HEK293 (cell line): Measurements from ENCODE around the gene PHLDB3.

Experiments
- CTCF ChIA-PET: fragments of 350-600 bp; formaldehyde crosslinking; extraction: SDS; loops from one replicate; lab custom pipeline; 2021; ENCODE audit warnings: antibody characterized with exemption; lab: Yijun Ruan, JAX
- POLR2A ChIA-PET: fragments of 300-600 bp; formaldehyde crosslinking; extraction: SDS; loops from one replicate; lab custom pipeline; 2020; ENCODE audit warnings: antibody characterized with exemption, inconsistent platforms; lab: Yijun Ruan, JAX
- H3K27ac ChIP-seq: fragments of 200-500 bp; sonication (Bioruptor generic); 2 replicates; pipeline ENCODE4 v1.5.1; 2014; ENCODE audit warnings: low read depth, low read length, control low read depth, inconsistent platforms; ENCODE audit errors: extremely low read depth
- H3K36me3 ChIP-seq, 2 experiments: fragments of 200-500 bp in 1 of 2; sonication (Bioruptor generic) in 1 of 2; 1 replicate in 1 of 2; 2 replicates in 1 of 2; pipeline ENCODE4 v1.5.1; 2014 to 2017; ENCODE audit warnings: inconsistent platforms in 2 of 2, low read length in 2 of 2; ENCODE audit not compliant: control insufficient read depth in 2 of 2, insufficient read depth in 1 of 2
- H3K4me1 ChIP-seq: fragments of 200-500 bp; sonication (Bioruptor generic); 2 replicates; pipeline ENCODE4 v1.5.1; 2014; ENCODE audit warnings: mild to moderate bottlenecking, low read length, inconsistent platforms; ENCODE audit not compliant: control insufficient read depth, insufficient read depth
- H3K4me3 ChIP-seq: 2 replicates; pipeline ENCODE4 v1.5.1; 2011; ENCODE audit warnings: low read depth, mild to moderate bottlenecking, control low read depth, low read length, moderate library complexity
- H3K9me3 ChIP-seq: fragments of 200-500 bp; sonication (Bioruptor generic); 2 replicates; pipeline ENCODE4 v1.5.1; 2014; ENCODE audit warnings: low read depth, low read length, inconsistent platforms; ENCODE audit not compliant: control insufficient read depth, insufficient read depth
- PATZ1 ChIP-seq: fragments of 450-650 bp; formaldehyde crosslinking; IDR thresholded peaks from 2 replicates; pipeline ENCODE4 v1.5.1; 2016; ENCODE audit warnings: missing biosample characterization, missing genetic modification characterization
- PRDM10 ChIP-seq: fragments of 450-650 bp; formaldehyde crosslinking; IDR thresholded peaks from 2 replicates; pipeline ENCODE4 v1.5.1; 2016; ENCODE audit warnings: missing biosample characterization, missing genetic modification characterization
- ZBTB21 ChIP-seq: fragments of 450-650 bp; formaldehyde crosslinking; IDR thresholded peaks from 2 replicates; pipeline ENCODE4 v1.5.1; 2017; ENCODE audit warnings: missing biosample characterization, missing genetic modification characterization
- ZFP3 ChIP-seq: fragments of 450-650 bp; formaldehyde crosslinking; IDR thresholded peaks from 2 replicates; pipeline ENCODE4 v1.5.1; 2016; ENCODE audit warnings: low read depth, missing biosample characterization, missing genetic modification characterization
- ZNF121 ChIP-seq: fragments of 450-650 bp; formaldehyde crosslinking; IDR thresholded peaks from 2 replicates; pipeline ENCODE4 v1.5.1; 2016; ENCODE audit warnings: missing biosample characterization, missing genetic modification characterization
- ZNF19 ChIP-seq: fragments of 450-650 bp; formaldehyde crosslinking; IDR thresholded peaks from 2 replicates; pipeline ENCODE4; 2016; ENCODE audit warnings: missing biosample characterization, missing genetic modification characterization, low read depth
- ZNF2 ChIP-seq: fragments of 450-650 bp; formaldehyde crosslinking; IDR thresholded peaks from 2 replicates; pipeline ENCODE4 v1.5.1; 2016; ENCODE audit warnings: missing biosample characterization, missing genetic modification characterization
- ZNF248 ChIP-seq: fragments of 450-650 bp; formaldehyde crosslinking; IDR thresholded peaks from 2 replicates; pipeline ENCODE4 v1.5.1; 2017; ENCODE audit warnings: missing biosample characterization, missing genetic modification characterization
- ZNF280C ChIP-seq: fragments of 450-650 bp; formaldehyde crosslinking; IDR thresholded peaks from 2 replicates; pipeline ENCODE4 v1.5.1; 2016; ENCODE audit warnings: missing biosample characterization, missing genetic modification characterization
- ZNF335 ChIP-seq: fragments of 450-650 bp; formaldehyde crosslinking; conservative IDR thresholded peaks from 2 replicates; pipeline ENCODE4 v1.5.1; 2016; ENCODE audit warnings: missing biosample characterization, missing genetic modification characterization
- ZNF350 ChIP-seq: fragments of 450-650 bp; formaldehyde crosslinking; IDR thresholded peaks from 2 replicates; pipeline ENCODE4 v1.5.0; 2017; ENCODE audit warnings: missing biosample characterization, mild to moderate bottlenecking, missing genetic modification characterization
- ZNF548 ChIP-seq: fragments of 450-650 bp; formaldehyde crosslinking; IDR thresholded peaks from 2 replicates; pipeline ENCODE4 v1.5.1; 2016; ENCODE audit warnings: missing biosample characterization, missing genetic modification characterization
- ZNF629 ChIP-seq: fragments of 450-650 bp; formaldehyde crosslinking; IDR thresholded peaks from 2 replicates; pipeline ENCODE4 v1.5.1; 2017; ENCODE audit warnings: missing biosample characterization, missing genetic modification characterization
- ZNF768 ChIP-seq: fragments of 450-650 bp; formaldehyde crosslinking; IDR thresholded peaks from 2 replicates; pipeline ENCODE4 v1.5.1; 2018; ENCODE audit warnings: missing biosample characterization, mild to moderate bottlenecking, missing genetic modification characterization

PHLDB3 gene

GRCh38 chr19:43474986-43475705, 29.4 kb downstream of the PHLDB3 start (continued):
- TF ChIP-seq PRDM10 (tag by site-specific recombination) (peak; percentile 82; the same call in 1 of the 2 replicates), ZNF350 (tag by site-specific recombination) (no peak), ZNF280C (tag by site-specific recombination) (no peak), ZBTB21 (tag by site-specific recombination) (peak; percentile 98), ZNF335 (tag by site-specific recombination) (peak; percentile 60), ZNF248 (tag by site-specific recombination) (no peak), PATZ1 (tag by site-specific recombination) (peak; percentile 99), ZNF19 (no peak), ZNF2 (tag by site-specific recombination) (0 out of 2 replicates have a peak, but pooled peaks have one; percentile 24), ZNF768 (tag by site-specific recombination) (0 out of 2 replicates have a peak, but pooled peaks have one; percentile 4)

- peaks cover 0 to 3% of the 10 kb centered on the region in 2 experiments; a peak in 1 of 3 replicates for H3K36me3 ChIP-seq
- POLR2A ChIA-PET, result interaction anchor here (0.6 to 3.6 kb wide), 11 partner anchors 8 to 194 kb away, joined by 3 to 30 read pairs (median 4); partner anchors contain the start of gene ZNF575
- peaks cover 7% of the 10 kb centered on the region for H3K4me1 ChIP-seq
- TF ChIP-seq ZNF121 (tag by site-specific recombination) (peak; percentile 100), ZNF548 (tag by site-specific recombination) (0 out of 2 replicates have a peak, but pooled peaks have one; percentile 13), ZNF629 (tag by site-specific recombination) (no peak)
- no peaks in the 10 kb centered on the region for H3K9me3 ChIP-seq
- CTCF ChIA-PET, result interaction anchor here (0.6 to 3.7 kb wide), 6 partner anchors 14 to 309 kb away, joined by 3 to 25 read pairs (median 3); no protein-coding TSS in a partner anchor
- no peak overlapping the region for H3K4me3 ChIP-seq
- no peak overlapping the region for H3K27ac ChIP-seq
These were observed 30.1 kb downstream of the PHLDB3 start for GRCh38 chr19:43474487-43474886.

- H3K9me3 ChIP-seq, result no peaks in the 10 kb centered on the region
- TF ChIP-seq ZNF768 (tag by site-specific recombination), result peak; percentile 4; the same call in 1 of the 2 replicates
- TF ChIP-seq ZFP3 (tag by site-specific recombination), result no peak
- no peak overlapping the region for H3K4me3 ChIP-seq
- CTCF ChIA-PET, result interaction anchor here (0.6 kb wide), 1 partner anchor 252 kb away, joined by 3 read pairs; no protein-coding TSS in a partner anchor
- no peaks in the 10 kb centered on the region for H3K36me3 ChIP-seq
- POLR2A ChIA-PET, result no interaction called here
- peaks cover 17% of the 10 kb centered on the region for H3K4me1 ChIP-seq
- H3K27ac ChIP-seq, result no peak overlapping the region
These were observed 33.5 kb downstream of the PHLDB3 start for GRCh38 chr19:43471091-43471490.
